ENCODE measurements around the gene AGMO.

The AGMO gene

GRCh38 chr7:15475808-15476530 is 85.8 kb downstream of the AGMO start:
- no peaks in the 10 kb centered on the region for H3K36me3 ChIP-seq (ENCODE audit: control insufficient read depth in 1 of 2, insufficient read depth in 2 of 2, low read depth in 1 of 2, low read length in 2 of 2)
- H3K9me3 ChIP-seq (ENCODE audit: control insufficient read depth, low read length), result no peaks in the 10 kb centered on the region
- no peak overlapping the region for H3K23ac ChIP-seq (ENCODE audit: low read length in 2 of 2)
- no peak overlapping the region for H3K14ac ChIP-seq (ENCODE audit: low read length in 2 of 2)
- no peak overlapping the region for H2BK15ac ChIP-seq (ENCODE audit: low read depth, poor library complexity, severe bottlenecking)
- no peak overlapping the region for H2BK5ac ChIP-seq (ENCODE audit: low read depth, low read length, poor library complexity, severe bottlenecking)
- H4K8ac ChIP-seq (ENCODE audit: low read length), result no peak overlapping the region
- peak overlapping the region in 1 of 2 experiments; percentile 46 for H3K4me3 ChIP-seq (ENCODE audit: insufficient read depth in 1 of 2, low read depth in 1 of 2, low read length in 2 of 2)
- no peaks in the 10 kb centered on the region for H3K4me1 ChIP-seq (ENCODE audit: control insufficient read depth, insufficient read depth, low read depth, low read length)
- H2BK120ac ChIP-seq (ENCODE audit: low read depth, low read length), result no peak overlapping the region
- no peak overlapping the region for H2BK12ac ChIP-seq (ENCODE audit: low read length in 2 of 2)
- no peak overlapping the region for H3K4me2 ChIP-seq (ENCODE audit: low read length, poor library complexity, severe bottlenecking)
- no peak for DNase-seq
- H3K79me1 ChIP-seq (replicated peaks; ENCODE audit: low read length, poor library complexity, severe bottlenecking), result no peaks in the 10 kb centered on the region
- no peak overlapping the region for H2AFZ ChIP-seq (ENCODE audit: low read depth, low read length)
- H3K18ac ChIP-seq (ENCODE audit: low read depth in 1 of 2, low read length in 2 of 2), result no peak overlapping the region
- H2AK5ac ChIP-seq (ENCODE audit: low read length, severe bottlenecking), result no peak overlapping the region
- no peak overlapping the region for H3K27ac ChIP-seq (ENCODE audit: low read length, poor library complexity, severe bottlenecking)
- peak overlapping the region; percentile 85 for H3K9ac ChIP-seq (ENCODE audit: low read length)
- H3K27me3 ChIP-seq (ENCODE audit: control insufficient read depth in 1 of 2, insufficient read depth in 1 of 2, low read length in 2 of 2), result no peaks in the 10 kb centered on the region
- 99% methylated on average over 7 of the region's 7 CpGs for WGBS
- H4K91ac ChIP-seq (ENCODE audit: low read length), result no peak overlapping the region
- H3K4ac ChIP-seq (ENCODE audit: low read depth in 1 of 2, low read length in 2 of 2), result no peak overlapping the region

GRCh38 chr7:15471669-15471950 is 90.2 kb downstream of the AGMO start:
- no peak overlapping the region for H2BK120ac ChIP-seq (ENCODE audit: low read depth, low read length)
- H3K79me1 ChIP-seq (replicated peaks; ENCODE audit: low read length, poor library complexity, severe bottlenecking), result no peaks in the 10 kb centered on the region
- no peak overlapping the region for H3K4ac ChIP-seq (ENCODE audit: low read depth in 1 of 2, low read length in 2 of 2)
- no peak overlapping the region for H3K23ac ChIP-seq (ENCODE audit: low read length in 2 of 2)
- H3K4me2 ChIP-seq (ENCODE audit: low read length, poor library complexity, severe bottlenecking), result no peak overlapping the region
- H3K9ac ChIP-seq (ENCODE audit: low read length), result no peak overlapping the region
- no peaks in the 10 kb centered on the region for H3K27me3 ChIP-seq (ENCODE audit: control insufficient read depth in 1 of 2, insufficient read depth in 1 of 2, low read length in 2 of 2)
- H2AFZ ChIP-seq (ENCODE audit: low read depth, low read length), result no peak overlapping the region
- no peaks in the 10 kb centered on the region for H3K4me1 ChIP-seq (ENCODE audit: control insufficient read depth, insufficient read depth, low read depth, low read length)
- no peak overlapping the region for H2BK5ac ChIP-seq (ENCODE audit: low read depth, low read length, poor library complexity, severe bottlenecking)
- no peak overlapping the region for H4K91ac ChIP-seq (ENCODE audit: low read length)
- no peak overlapping the region for H3K14ac ChIP-seq (ENCODE audit: low read length in 2 of 2)
- no peak overlapping the region for H2BK15ac ChIP-seq (ENCODE audit: low read depth, poor library complexity, severe bottlenecking)
- no peak overlapping the region for H2AK5ac ChIP-seq (ENCODE audit: low read length, severe bottlenecking)
- H3K36me3 ChIP-seq (ENCODE audit: control insufficient read depth in 1 of 2, insufficient read depth in 2 of 2, low read depth in 1 of 2, low read length in 2 of 2), result no peaks in the 10 kb centered on the region
- no peak overlapping the region for H4K8ac ChIP-seq (ENCODE audit: low read length)
- H3K9me3 ChIP-seq (ENCODE audit: control insufficient read depth, low read length), result no peaks in the 10 kb centered on the region
- H3K18ac ChIP-seq (ENCODE audit: low read depth in 1 of 2, low read length in 2 of 2), result no peak overlapping the region
- no peak for DNase-seq
- H3K27ac ChIP-seq (ENCODE audit: low read length, poor library complexity, severe bottlenecking), result no peak overlapping the region
- no peak overlapping the region for H3K4me3 ChIP-seq (ENCODE audit: insufficient read depth in 1 of 2, low read depth in 1 of 2, low read length in 2 of 2)
- no peak overlapping the region for H2BK12ac ChIP-seq (ENCODE audit: low read length in 2 of 2)

GRCh38 chr7:15470825-15471668 is 90.8 kb downstream of the AGMO start:
- no peak overlapping the region for H4K91ac ChIP-seq (ENCODE audit: low read length)
- H2BK5ac ChIP-seq (ENCODE audit: low read depth, low read length, poor library complexity, severe bottlenecking), result no peak overlapping the region
- no peak overlapping the region for H2AK5ac ChIP-seq (ENCODE audit: low read length, severe bottlenecking)
- no peaks in the 10 kb centered on the region for H3K79me1 ChIP-seq (replicated peaks; ENCODE audit: low read length, poor library complexity, severe bottlenecking)
- no peak overlapping the region for H3K4ac ChIP-seq (ENCODE audit: low read depth in 1 of 2, low read length in 2 of 2)
- no CpG with 5 or more reads among the region's 1 CpG for WGBS
- no peaks in the 10 kb centered on the region for H3K9me3 ChIP-seq (ENCODE audit: control insufficient read depth, low read length)
- H3K4me2 ChIP-seq (ENCODE audit: low read length, poor library complexity, severe bottlenecking), result no peak overlapping the region
- no peak for DNase-seq
- no peak overlapping the region for H2BK12ac ChIP-seq (ENCODE audit: low read length in 2 of 2)
- no peak overlapping the region for H3K27ac ChIP-seq (ENCODE audit: low read length, poor library complexity, severe bottlenecking)
- H2AFZ ChIP-seq (ENCODE audit: low read depth, low read length), result no peak overlapping the region
- no peak overlapping the region for H3K18ac ChIP-seq (ENCODE audit: low read depth in 1 of 2, low read length in 2 of 2)
- H2BK120ac ChIP-seq (ENCODE audit: low read depth, low read length), result no peak overlapping the region
- H3K4me3 ChIP-seq (ENCODE audit: insufficient read depth in 1 of 2, low read depth in 1 of 2, low read length in 2 of 2), result no peak overlapping the region
- no peaks in the 10 kb centered on the region for H3K27me3 ChIP-seq (ENCODE audit: control insufficient read depth in 1 of 2, insufficient read depth in 1 of 2, low read length in 2 of 2)
- no peak overlapping the region for H3K23ac ChIP-seq (ENCODE audit: low read length in 2 of 2)
- H3K14ac ChIP-seq (ENCODE audit: low read length in 2 of 2), result no peak overlapping the region
- H3K9ac ChIP-seq (ENCODE audit: low read length), result no peak overlapping the region
- no peaks in the 10 kb centered on the region for H3K36me3 ChIP-seq (ENCODE audit: control insufficient read depth in 1 of 2, insufficient read depth in 2 of 2, low read depth in 1 of 2, low read length in 2 of 2)
- no peaks in the 10 kb centered on the region for H3K4me1 ChIP-seq (ENCODE audit: control insufficient read depth, insufficient read depth, low read depth, low read length)
- no peak overlapping the region for H2BK15ac ChIP-seq (ENCODE audit: low read depth, poor library complexity, severe bottlenecking)
- H4K8ac ChIP-seq (ENCODE audit: low read length), result no peak overlapping the region

GRCh38 chr7:15464667-15465121 is 97.1 kb downstream of the AGMO start:
- no peak overlapping the region for H3K4ac ChIP-seq (ENCODE audit: low read depth in 1 of 2, low read length in 2 of 2)
- H3K14ac ChIP-seq (ENCODE audit: low read length in 2 of 2), result no peak overlapping the region
- H3K9me3 ChIP-seq (ENCODE audit: control insufficient read depth, low read length), result no peaks in the 10 kb centered on the region
- H3K79me1 ChIP-seq (replicated peaks; ENCODE audit: low read length, poor library complexity, severe bottlenecking), result no peaks in the 10 kb centered on the region
- H3K36me3 ChIP-seq (ENCODE audit: control insufficient read depth in 1 of 2, insufficient read depth in 2 of 2, low read depth in 1 of 2, low read length in 2 of 2), result no peaks in the 10 kb centered on the region
- H2AFZ ChIP-seq (ENCODE audit: low read depth, low read length), result no peak overlapping the region
- peak; percentile 7 for DNase-seq
- H4K8ac ChIP-seq (ENCODE audit: low read length), result no peak overlapping the region
- WGBS, result 90% methylated on average over 3 of the region's 3 CpGs
- H3K4me1 ChIP-seq (ENCODE audit: control insufficient read depth, insufficient read depth, low read depth, low read length), result no peaks in the 10 kb centered on the region
- no peak overlapping the region for H3K4me3 ChIP-seq (ENCODE audit: insufficient read depth in 1 of 2, low read depth in 1 of 2, low read length in 2 of 2)
- no peak overlapping the region for H3K18ac ChIP-seq (ENCODE audit: low read depth in 1 of 2, low read length in 2 of 2)
- H3K27ac ChIP-seq (ENCODE audit: low read length, poor library complexity, severe bottlenecking), result no peak overlapping the region
- H2BK120ac ChIP-seq (ENCODE audit: low read depth, low read length), result no peak overlapping the region
- H3K9ac ChIP-seq (ENCODE audit: low read length), result peak overlapping the region; percentile 82
- H2BK5ac ChIP-seq (ENCODE audit: low read depth, low read length, poor library complexity, severe bottlenecking), result no peak overlapping the region
- no peak overlapping the region for H3K23ac ChIP-seq (ENCODE audit: low read length in 2 of 2)
- H4K91ac ChIP-seq (ENCODE audit: low read length), result no peak overlapping the region
- no peak overlapping the region for H2BK15ac ChIP-seq (ENCODE audit: low read depth, poor library complexity, severe bottlenecking)
- no peak overlapping the region for H2BK12ac ChIP-seq (ENCODE audit: low read length in 2 of 2)
- H3K4me2 ChIP-seq (ENCODE audit: low read length, poor library complexity, severe bottlenecking), result no peak overlapping the region
- H2AK5ac ChIP-seq (ENCODE audit: low read length, severe bottlenecking), result no peak overlapping the region
- no peaks in the 10 kb centered on the region for H3K27me3 ChIP-seq (ENCODE audit: control insufficient read depth in 1 of 2, insufficient read depth in 1 of 2, low read length in 2 of 2)

All from mesenchymal stem cell (in vitro differentiated cells and primary cell).